ENCODE data around the gene NMRK2. TPM values are rescaled to one million over a fixed set of nuclear protein-coding genes. Genes with fewer than 3 reads are reported as not detected.

Gene NMRK2
- total and polyA plus RNA-seq, 2 of the 13 experiments (the other 11 are each of a cell fraction or from before 2014, with no cell fraction given), result not detected

DNA sequence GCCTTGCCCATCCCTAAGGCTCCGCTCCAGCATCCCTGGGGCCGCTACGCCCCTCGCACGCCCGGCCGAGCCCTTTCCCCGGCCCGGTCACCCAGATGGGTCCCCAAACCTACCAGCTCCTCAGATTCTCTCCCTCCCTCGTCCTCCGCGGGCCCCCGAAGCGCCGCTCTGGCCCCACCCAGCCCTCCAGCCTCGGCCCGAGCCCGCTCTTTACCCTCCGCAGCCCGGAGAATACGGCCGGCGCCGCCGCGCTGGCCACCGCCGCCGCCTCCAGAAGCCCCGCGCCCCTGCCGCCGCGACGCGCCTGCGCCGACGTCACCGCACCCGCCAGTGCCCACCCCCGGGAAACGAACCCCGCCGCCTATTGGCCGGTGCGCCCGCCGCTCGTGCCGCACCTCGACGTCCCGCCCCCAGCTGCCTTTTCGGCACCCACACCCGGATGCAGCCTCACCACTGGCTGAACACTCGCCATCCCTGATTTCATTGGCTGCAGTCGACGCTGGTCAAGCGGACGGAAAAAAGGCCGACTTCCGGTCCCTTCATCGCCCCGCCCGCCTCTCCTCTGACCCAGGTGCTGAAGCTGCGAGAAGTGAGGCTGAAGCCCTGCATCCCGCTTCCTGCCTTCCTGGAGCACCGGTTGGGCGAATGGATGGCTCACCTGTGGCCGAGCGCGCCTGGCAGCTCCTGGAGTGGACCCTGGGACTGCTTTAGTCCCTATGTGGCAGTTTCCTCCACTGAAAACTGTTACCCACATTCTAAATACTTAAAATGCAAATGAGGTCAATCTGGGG, 38.1 kb downstream of the NMRK2 start, which contains the start of gene DAPK3 (continued):
- TF ChIP-seq, protein P1, sequence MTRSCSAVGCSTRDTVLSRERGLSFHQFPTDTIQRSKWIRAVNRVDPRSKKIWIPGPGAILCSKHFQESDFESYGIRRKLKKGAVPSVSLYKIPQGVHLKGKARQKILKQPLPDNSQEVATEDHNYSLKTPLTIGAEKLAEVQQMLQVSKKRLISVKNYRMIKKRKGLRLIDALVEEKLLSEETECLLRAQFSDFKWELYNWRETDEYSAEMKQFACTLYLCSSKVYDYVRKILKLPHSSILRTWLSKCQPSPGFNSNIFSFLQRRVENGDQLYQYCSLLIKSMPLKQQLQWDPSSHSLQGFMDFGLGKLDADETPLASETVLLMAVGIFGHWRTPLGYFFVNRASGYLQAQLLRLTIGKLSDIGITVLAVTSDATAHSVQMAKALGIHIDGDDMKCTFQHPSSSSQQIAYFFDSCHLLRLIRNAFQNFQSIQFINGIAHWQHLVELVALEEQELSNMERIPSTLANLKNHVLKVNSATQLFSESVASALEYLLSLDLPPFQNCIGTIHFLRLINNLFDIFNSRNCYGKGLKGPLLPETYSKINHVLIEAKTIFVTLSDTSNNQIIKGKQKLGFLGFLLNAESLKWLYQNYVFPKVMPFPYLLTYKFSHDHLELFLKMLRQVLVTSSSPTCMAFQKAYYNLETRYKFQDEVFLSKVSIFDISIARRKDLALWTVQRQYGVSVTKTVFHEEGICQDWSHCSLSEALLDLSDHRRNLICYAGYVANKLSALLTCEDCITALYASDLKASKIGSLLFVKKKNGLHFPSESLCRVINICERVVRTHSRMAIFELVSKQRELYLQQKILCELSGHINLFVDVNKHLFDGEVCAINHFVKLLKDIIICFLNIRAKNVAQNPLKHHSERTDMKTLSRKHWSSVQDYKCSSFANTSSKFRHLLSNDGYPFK (CRISPR knock-in tag; IDR thresholded peaks at IDR 0.05; ENCODE audit: borderline replicate concordance), result peak; percentile 41; the same call in 1 of the 2 replicates
- TF ChIP-seq SCMH1 (CRISPR knock-in tag; IDR thresholded peaks at IDR 0.05; ENCODE audit: borderline replicate concordance), result no peak
- TF ChIP-seq, protein P2, sequence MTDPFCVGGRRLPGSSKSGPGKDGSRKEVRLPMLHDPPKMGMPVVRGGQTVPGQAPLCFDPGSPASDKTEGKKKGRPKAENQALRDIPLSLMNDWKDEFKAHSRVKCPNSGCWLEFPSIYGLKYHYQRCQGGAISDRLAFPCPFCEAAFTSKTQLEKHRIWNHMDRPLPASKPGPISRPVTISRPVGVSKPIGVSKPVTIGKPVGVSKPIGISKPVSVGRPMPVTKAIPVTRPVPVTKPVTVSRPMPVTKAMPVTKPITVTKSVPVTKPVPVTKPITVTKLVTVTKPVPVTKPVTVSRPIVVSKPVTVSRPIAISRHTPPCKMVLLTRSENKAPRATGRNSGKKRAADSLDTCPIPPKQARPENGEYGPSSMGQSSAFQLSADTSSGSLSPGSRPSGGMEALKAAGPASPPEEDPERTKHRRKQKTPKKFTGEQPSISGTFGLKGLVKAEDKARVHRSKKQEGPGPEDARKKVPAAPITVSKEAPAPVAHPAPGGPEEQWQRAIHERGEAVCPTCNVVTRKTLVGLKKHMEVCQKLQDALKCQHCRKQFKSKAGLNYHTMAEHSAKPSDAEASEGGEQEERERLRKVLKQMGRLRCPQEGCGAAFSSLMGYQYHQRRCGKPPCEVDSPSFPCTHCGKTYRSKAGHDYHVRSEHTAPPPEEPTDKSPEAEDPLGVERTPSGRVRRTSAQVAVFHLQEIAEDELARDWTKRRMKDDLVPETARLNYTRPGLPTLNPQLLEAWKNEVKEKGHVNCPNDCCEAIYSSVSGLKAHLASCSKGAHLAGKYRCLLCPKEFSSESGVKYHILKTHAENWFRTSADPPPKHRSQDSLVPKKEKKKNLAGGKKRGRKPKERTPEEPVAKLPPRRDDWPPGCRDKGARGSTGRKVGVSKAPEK (CRISPR knock-in tag; IDR thresholded peaks at IDR 0.05; ENCODE audit: borderline replicate concordance), result no peak
- peak; percentile 21; the same call in 1 of the 2 replicates for TF ChIP-seq MAFF (IDR thresholded peaks at IDR 0.05; ENCODE audit: low read depth, low read length)
- TF ChIP-seq, protein P3, sequence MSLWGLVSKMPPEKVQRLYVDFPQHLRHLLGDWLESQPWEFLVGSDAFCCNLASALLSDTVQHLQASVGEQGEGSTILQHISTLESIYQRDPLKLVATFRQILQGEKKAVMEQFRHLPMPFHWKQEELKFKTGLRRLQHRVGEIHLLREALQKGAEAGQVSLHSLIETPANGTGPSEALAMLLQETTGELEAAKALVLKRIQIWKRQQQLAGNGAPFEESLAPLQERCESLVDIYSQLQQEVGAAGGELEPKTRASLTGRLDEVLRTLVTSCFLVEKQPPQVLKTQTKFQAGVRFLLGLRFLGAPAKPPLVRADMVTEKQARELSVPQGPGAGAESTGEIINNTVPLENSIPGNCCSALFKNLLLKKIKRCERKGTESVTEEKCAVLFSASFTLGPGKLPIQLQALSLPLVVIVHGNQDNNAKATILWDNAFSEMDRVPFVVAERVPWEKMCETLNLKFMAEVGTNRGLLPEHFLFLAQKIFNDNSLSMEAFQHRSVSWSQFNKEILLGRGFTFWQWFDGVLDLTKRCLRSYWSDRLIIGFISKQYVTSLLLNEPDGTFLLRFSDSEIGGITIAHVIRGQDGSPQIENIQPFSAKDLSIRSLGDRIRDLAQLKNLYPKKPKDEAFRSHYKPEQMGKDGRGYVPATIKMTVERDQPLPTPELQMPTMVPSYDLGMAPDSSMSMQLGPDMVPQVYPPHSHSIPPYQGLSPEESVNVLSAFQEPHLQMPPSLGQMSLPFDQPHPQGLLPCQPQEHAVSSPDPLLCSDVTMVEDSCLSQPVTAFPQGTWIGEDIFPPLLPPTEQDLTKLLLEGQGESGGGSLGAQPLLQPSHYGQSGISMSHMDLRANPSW (CRISPR knock-in tag; IDR thresholded peaks at IDR 0.05; ENCODE audit: borderline replicate concordance), result no peak
- TF ChIP-seq RXRB (CRISPR knock-in tag; IDR thresholded peaks at IDR 0.05; ENCODE audit: borderline replicate concordance), result peak; percentile 37; the same call in 1 of the 2 replicates
- TF ChIP-seq, protein P4, sequence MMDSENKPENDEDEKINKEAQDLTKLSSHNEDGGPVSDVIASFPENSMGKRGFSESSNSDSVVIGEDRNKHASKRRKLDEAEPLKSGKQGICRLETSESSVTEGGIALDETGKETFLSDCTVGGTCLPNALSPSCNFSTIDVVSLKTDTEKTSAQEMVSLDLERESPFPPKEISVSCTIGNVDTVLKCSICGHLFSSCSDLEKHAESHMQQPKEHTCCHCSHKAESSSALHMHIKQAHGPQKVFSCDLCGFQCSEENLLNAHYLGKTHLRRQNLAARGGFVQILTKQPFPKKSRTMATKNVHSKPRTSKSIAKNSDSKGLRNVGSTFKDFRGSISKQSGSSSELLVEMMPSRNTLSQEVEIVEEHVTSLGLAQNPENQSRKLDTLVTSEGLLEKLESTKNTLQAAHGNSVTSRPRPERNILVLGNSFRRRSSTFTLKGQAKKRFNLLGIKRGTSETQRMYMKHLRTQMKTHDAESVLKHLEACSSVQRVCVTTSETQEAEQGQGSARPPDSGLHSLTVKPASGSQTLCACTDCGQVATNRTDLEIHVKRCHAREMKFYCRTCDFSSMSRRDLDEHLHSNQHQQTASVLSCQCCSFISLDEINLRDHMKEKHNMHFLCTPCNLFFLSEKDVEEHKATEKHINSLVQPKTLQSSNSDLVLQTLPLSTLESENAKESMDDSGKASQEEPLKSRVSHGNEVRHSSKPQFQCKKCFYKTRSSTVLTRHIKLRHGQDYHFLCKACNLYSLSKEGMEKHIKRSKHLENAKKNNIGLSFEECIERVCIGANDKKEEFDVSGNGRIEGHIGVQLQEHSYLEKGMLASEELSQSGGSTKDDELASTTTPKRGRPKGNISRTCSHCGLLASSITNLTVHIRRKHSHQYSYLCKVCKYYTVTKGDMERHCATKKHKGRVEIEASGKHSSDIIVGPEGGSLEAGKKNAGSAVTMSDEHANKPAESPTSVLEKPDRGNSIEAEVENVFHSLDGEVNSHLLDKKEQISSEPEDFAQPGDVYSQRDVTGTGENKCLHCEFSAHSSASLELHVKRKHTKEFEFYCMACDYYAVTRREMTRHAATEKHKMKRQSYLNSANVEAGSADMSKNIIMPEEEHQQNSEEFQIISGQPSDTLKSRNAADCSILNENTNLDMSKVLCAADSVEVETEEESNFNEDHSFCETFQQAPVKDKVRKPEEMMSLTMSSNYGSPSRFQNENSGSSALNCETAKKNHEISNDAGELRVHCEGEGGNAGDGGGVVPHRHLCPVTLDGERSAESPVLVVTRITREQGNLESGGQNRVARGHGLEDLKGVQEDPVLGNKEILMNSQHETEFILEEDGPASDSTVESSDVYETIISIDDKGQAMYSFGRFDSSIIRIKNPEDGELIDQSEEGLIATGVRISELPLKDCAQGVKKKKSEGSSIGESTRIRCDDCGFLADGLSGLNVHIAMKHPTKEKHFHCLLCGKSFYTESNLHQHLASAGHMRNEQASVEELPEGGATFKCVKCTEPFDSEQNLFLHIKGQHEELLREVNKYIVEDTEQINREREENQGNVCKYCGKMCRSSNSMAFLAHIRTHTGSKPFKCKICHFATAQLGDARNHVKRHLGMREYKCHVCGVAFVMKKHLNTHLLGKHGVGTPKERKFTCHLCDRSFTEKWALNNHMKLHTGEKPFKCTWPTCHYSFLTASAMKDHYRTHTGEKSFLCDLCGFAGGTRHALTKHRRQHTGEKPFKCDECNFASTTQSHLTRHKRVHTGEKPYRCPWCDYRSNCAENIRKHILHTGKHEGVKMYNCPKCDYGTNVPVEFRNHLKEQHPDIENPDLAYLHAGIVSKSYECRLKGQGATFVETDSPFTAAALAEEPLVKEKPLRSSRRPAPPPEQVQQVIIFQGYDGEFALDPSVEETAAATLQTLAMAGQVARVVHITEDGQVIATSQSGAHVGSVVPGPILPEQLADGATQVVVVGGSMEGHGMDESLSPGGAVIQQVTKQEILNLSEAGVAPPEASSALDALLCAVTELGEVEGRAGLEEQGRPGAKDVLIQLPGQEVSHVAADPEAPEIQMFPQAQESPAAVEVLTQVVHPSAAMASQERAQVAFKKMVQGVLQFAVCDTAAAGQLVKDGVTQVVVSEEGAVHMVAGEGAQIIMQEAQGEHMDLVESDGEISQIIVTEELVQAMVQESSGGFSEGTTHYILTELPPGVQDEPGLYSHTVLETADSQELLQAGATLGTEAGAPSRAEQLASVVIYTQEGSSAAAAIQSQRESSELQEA (CRISPR knock-in tag; IDR thresholded peaks at IDR 0.05; ENCODE audit: not compliant biosample characterization), result no peak
- TF ChIP-seq, protein P5, sequence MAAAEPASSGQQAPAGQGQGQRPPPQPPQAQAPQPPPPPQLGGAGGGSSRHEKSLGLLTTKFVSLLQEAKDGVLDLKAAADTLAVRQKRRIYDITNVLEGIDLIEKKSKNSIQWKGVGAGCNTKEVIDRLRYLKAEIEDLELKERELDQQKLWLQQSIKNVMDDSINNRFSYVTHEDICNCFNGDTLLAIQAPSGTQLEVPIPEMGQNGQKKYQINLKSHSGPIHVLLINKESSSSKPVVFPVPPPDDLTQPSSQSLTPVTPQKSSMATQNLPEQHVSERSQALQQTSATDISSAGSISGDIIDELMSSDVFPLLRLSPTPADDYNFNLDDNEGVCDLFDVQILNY (CRISPR knock-in tag; conservative IDR thresholded peaks at IDR 0.05), result no peak
